Hippocampal formation (tissue), 2 donors: ENCODE measurements around the gene DUXA.
"Not testable (repeated sequence)": the region's sequence is repeated elsewhere in the genome, so short reads cannot be mapped to it uniquely, and the experiment has no call there.

Experiments
- DNase-seq, 2 donors: peaks; one replicate each; lab custom pipeline; 2025; lab: John Stamatoyannopoulos, UW

DUXA gene

DNA sequence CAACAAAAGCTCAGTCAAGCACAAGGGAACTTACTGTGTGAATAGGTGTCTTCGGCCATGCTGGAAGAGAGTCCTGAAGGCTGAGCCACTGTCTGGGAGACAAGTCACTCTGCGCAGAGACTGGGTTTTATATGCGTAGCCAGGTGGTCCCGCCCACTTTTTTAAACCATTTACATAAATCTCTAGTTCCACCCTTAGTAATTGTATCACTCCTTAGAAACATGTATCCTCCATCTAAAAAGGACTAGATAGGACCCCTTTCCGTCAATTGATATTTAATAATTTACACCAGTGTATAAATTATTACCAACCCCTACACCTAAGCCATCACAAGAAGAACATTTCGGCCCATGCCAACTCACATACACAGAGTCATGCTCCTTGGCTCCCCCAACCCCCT is at the start of gene DUXA:
TSS of gene DUXA (minus strand) at position 101 of the 400 bp plus-strand sequence. CDS start at position 59, 42 bp downstream.
- no peak for DNase-seq

DNA sequence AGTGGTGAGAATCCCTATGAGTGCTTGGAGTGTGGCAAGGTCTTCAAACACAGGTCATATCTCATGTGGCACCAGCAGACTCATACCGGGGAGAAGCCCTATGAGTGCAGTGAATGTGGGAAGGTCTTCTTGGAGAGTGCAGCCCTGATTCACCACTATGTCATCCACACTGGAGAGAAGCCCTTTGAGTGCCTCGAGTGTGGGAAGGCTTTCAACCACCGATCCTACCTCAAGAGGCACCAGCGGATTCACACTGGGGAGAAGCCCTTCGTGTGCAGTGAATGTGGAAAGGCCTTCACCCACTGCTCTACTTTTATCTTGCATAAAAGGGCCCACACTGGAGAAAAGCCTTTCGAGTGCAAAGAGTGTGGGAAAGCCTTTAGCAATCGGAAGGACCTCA is 44.8 kb upstream of the DUXA start:
- no peak for DNase-seq

DNA sequence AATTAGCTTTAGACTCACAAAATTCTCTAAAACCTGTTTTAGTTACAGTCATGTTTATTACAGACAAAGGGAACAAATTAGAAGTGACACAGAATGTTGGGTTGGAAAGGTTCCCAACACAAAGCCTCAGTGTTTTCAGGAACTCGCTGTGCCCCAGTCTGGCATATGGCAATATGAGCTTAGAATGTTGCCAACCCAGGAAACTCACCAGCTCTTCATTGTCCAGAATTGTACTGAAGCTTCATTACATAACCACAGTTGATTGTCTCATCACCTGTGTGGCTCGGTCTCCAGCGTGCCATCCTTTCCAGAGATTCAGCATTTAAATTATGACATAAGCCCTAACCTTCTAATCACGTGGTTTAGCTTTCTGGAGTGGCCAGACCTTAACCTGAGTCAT is 43.1 kb upstream of the DUXA start:
- DNase-seq = peak in 1 of 2 donors; percentile 31

- DNase-seq = no peak
Measured at GRCh38 chr19:57202160-57202559, 34.9 kb upstream of the DUXA start.

DNA sequence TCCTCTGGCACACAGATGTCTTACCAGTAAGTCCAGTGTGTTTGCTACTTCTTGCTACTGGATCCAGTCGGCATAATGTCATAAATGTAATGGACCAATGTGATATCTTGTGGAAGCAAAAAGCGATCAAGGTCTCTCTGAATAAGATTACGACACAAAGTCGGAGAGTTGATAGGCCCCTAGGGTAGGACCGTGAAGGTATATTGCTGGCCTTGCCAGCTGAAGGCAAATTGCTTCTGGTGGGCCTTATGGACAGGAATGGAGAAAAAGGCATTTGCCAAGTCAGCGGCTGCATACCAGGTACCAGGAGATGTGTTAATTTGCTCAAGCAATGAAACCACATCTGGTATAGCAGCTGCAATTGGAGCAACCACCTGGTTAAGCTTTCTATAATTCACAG is 30.6 kb upstream of the DUXA start:
- DNase-seq = not testable (repeated sequence)

DNA sequence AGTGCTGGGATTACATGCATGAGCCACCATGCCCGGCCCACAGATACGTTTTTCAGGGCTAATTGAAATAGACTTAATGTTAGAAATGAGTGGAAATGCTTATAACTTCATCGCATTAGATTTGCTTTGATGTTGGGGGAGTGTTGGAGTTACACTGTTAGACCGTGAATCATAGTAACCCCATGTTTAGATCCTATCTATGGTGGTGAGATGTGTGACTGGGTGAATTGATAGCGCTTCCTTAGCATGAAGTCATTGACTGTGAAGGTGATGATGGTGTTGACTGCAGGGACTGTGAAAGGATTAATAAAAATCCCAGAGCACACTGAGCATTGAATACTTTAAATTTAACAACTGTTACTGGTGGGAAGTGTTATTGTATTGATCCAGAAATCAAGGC is 25.7 kb upstream of the DUXA start:
- no peak for DNase-seq

GRCh38 chr19:57192077-57192420 is 24.8 kb upstream of the DUXA start:
- DNase-seq = no peak

- peak; percentile 79 to 86 for DNase-seq
Measured at GRCh38 chr19:57191141-57192076, 24.1 kb upstream of the DUXA start, which contains the start of gene ZNF264. Gene ZNF264 (plus strand): TSS chr19:57191500. CDS start chr19:57191914, 414 bp downstream.

DNA sequence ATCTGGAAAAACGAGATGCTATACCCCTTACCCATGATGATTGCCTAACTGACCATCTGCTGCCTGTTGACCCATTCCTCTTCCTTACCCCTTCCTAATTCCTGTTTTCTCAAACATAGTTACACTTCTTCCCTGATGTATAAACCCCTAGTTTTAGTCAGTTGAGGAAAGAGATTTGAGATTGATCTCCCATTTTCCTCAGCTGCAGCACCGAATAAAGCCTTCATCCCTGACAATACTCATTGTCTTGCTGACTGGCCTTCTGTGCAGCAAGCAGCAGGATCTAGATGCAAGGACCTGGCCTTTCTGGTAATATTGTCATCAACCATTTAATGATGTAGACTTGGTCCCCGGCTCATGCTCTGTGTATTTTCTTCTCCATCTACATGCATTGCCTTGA is 23.0 kb upstream of the DUXA start:
- DNase-seq = no peak

GRCh38 chr19:57171551-57172081 is 4.3 kb upstream of the DUXA start:
- DNase-seq = peak in 1 of 2 donors; percentile 45

GRCh38 chr19:57165846-57166245 is 1.4 kb downstream of the DUXA start:
- DNase-seq = no peak

DNA sequence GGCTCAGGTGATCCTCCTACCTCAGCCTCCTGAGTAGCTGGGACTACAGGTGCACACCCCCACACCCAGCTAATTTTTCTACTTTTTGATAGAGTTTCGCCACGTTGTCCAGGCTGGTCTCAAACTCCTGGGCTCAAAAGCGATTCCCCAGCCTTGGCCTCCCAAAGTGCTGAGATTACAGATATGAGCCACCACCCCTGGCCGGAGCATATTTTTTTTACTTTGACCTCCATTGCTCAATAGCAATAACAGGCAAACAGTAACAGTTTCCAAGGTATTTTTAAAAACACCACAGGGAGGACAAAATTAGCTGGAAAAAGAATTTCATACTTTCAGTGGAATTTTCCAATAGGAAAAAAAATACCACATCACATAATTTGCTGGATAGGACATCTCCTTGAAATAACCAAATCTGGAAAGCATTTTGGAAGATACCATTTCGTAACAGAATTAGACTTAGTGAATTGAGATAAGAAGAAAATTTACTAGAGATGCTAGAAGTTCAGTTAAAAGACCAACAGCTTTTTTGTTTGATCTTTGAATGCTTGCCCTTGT is 5.2 kb downstream of the DUXA start:
- DNase-seq = no peak

- DNase-seq = no peak
Measured at GRCh38 chr19:57152921-57153320, 14.4 kb downstream of the DUXA start.

DNA sequence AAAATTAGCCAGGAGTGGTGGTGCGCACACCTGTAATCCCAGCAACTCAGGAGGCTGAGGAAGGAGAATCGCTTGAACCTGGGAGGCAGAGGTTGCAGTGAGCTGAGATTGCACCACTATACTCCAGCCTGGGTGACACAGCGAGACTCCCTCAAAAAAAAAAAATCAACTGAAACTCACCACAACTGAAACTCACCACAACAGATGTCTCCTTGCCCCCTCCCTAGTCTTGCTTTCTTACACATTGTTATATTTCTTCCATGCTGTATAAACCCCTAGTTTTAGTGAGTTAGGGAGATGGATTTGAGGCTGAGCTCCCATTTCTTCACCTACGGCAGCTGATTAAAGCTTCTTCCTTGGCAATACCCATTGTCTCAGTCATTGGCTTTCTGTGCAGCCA is 25.6 kb downstream of the DUXA start:
- no peak for DNase-seq

DNA sequence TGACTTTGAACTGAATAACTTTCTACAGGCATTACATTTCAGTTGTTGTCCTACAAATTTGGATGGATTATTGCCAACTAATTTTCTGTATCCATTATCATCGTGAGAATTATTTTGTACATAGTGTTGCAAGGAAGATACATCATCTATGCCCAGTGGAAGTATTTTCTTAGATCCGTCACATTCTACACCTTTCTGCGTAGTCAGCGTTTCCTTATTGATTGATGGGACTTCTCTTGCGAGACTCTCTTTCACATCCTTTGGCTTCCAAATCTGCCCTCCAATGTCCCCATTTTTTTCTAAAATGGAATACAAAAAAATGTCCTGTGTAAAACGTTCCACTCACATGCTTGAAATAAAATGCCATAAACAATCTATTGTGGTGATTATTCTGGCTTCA is 31.5 kb downstream of the DUXA start:
- DNase-seq = no peak

- DNase-seq = not testable (repeated sequence)
Measured at GRCh38 chr19:57127403-57127802, 39.9 kb downstream of the DUXA start.

DNA sequence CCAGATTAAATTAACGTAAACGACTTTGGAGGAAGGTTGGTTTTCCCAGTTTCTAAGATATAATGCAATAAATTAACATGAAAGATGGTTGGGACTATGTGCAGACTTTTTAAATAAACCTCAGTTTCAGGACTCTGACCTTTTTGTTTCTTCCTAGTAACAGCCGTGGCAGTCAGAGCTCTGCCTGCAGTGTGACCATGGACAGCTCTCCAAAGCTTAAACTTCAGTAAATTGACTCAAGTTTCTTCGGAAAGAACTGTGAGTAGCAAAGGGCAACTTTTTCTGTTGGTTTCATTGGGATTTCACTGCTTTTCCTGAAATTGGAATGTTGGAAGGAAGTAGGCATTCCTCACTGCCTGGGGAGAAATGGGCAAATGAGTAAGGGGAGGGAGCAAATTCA is 43.4 kb downstream of the DUXA start:
- no peak for DNase-seq

GRCh38 chr19:57118848-57119247 is 48.4 kb downstream of the DUXA start:
- DNase-seq = no peak

- not testable (repeated sequence) for DNase-seq
Measured at GRCh38 chr19:57113501-57113900, 53.8 kb downstream of the DUXA start.

- DNase-seq = no peak
Measured at GRCh38 chr19:57111329-57111644, 56.0 kb downstream of the DUXA start.

DNA sequence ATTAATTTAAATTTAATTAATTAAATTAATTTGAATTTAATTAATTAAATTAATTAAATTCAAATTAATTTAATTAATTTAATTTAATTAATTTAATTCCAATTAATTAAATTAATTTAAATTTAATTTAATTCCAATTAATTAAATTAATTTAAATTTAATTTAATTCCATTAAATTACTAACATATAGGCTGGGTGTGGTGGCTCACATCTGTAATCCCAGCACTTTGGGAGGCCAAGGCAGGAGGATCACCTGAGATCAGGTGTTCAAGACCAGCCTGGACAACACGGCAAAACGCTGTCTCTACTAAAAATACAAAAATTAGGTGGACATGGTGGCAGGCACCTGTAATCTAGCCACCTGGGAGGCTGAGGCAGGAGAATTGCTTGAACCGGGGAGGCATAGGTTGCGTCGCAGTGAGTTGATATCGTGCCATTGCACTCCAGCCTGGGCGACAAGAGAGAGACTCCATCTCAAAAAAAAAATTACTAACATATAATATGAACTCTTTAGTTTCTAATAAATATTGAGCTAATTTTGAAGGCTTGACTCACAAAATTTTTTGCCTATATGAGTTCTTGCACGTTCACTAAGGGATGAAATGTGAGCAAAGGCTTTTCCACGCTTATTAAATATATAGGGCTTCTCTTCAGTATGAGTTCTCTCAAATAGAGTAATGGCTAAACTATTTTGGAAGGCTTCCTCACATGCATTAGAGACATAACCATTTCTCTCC is 56.5 kb downstream of the DUXA start:
- no peak for DNase-seq

GRCh38 chr19:57106722-57107235 is 60.5 kb downstream of the DUXA start:
- no peak for DNase-seq
